Stimulated activated CD4-positive, alpha-beta T cell treated with anti-CD3 and anti-CD28 coated beads, TNF-alpha, amount 100 ng/mL, for 4 hours (primary cell): Measurements from ENCODE around the gene TEX14.

ENCODE experiments used
- DNase-seq, 3 experiments: peaks; one replicate each; pipeline ENCODE4 v3.0.0-alpha.2; 2020; ENCODE audit warnings: low read depth in 3 of 3

Gene TEX14

GRCh38 chr17:58525239-58525638 is 166.6 kb downstream of the TEX14 start:
- DNase-seq: no peak

DNA sequence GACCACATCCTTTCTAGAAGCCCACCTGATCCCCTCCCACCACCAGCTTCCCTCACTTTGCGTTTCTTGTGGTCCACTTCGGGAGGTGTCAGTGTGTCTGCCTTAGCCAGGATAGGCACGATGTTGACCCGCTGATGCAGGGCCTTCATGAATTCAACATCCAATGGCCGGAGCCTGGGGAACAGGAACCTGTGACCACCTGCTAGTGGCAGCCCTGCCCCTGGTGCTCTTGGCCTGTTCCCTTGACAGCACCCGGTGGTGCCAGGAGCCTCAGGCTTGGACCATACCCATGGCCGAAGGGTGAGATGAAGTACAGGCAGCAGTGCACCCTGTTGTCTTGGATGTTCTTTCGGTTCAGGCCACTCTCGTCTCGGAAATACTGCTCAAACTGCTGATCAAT is 170.2 kb downstream of the TEX14 start:
- DNase-seq: no peak

GRCh38 chr17:58520843-58521430 is 170.9 kb downstream of the TEX14 start:
- DNase-seq: no peak

DNA sequence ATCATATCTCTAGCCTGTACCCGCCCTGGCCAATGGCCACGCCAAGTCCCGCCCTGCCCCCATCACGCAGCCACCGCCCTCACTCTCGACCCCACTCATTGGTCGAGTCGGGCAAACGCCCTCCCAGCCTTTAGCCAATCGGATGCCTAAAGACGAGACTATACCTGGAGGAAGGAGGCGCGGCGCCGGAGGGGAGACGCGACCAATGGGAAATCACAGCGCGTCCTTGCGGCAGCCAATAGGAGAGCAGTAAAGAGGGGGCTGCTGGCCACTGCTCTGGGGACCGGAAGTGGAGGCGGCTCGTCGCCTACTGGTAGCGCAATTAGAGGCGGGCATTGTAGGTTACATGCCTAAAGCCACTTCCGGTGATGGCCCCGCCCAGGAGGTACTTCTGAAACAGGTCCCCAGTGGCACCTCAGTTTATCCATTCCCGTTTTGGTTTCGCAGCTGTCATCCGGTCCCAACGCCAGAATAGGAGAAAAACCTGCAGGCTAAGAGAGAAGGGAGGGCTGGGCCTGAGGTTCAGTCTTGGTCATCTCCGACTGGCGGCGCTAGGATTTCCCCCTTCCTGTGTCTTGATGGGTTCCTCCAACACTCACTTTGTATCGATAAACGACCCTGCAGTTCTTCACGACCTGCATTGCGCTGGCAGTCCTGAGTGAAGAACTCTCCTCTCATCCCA is 173.8 kb downstream of the TEX14 start:
- peak; percentile 96 to 99 (median 97) for DNase-seq

GRCh38 chr17:58517378-58517927 is 174.4 kb downstream of the TEX14 start:
- DNase-seq: no peak

GRCh38 chr17:58516644-58517377 is 175.0 kb downstream of the TEX14 start:
- no peak for DNase-seq

- DNase-seq: no peak
Observed at GRCh38 chr17:58515286-58515685, 176.6 kb downstream of the TEX14 start.

GRCh38 chr17:58514770-58515157 is 177.1 kb downstream of the TEX14 start:
- DNase-seq: no peak

DNA sequence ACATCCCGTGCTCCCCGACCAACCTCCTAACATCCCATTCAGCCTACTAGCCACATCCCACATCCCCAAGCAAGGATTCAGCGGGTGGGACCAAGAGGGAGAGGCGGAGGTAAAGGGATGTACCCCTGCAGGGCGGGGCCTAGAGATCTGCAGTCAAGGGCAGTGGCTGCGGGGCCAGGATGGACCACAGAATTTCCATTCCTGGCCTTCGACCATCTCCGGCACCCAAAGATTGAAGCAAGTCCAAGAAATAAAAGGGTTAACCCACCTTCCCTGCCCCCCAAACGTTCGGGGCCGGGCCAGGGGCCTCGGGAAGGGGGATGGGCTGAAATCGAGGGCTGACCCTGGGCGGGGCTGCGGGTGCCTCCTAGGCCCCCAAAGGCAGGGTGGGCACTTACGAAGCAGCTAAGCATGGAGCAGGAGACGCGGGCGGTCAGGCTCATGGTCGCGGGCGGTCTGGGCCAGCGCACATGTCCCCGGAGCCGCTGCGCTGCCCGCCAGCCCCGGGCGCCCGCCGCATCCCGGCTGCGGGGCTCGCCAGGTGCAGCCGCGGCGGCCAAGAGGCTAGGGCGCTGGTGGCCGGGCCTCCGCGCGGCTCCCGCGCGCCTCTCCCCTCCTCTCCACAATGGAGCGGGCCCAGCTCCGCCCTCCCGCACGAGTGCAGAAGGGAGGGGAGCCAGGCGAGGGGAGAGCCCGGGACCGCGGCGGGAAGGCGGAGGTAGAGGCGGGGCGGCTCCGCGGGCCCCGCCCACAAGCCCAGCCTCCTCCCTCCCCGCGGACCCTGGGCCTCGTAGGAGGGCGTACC is 177.7 kb downstream of the TEX14 start, which contains the start of gene MTMR4:
Gene MTMR4 (minus strand): TSS at position 674 of the 805 bp plus-strand sequence. CDS start 231 bp downstream, at position 443.
- peak; percentile 52 to 62 (median 61) for DNase-seq

- no peak for DNase-seq
Observed at GRCh38 chr17:58513267-58513964, 178.4 kb downstream of the TEX14 start.

GRCh38 chr17:58510075-58510474 is 181.8 kb downstream of the TEX14 start:
- no peak for DNase-seq

- no peak for DNase-seq
Observed at GRCh38 chr17:58508341-58509067, 183.3 kb downstream of the TEX14 start.

- no peak for DNase-seq
Observed at GRCh38 chr17:58507123-58507634, 184.7 kb downstream of the TEX14 start.
